Iris pigment epithelial cell (primary cell): Measurements from ENCODE around the gene PSME2.

Experiments
- DNase-seq: peaks from one replicate; pipeline ENCODE4 v3.0.0-alpha.2; 2011; ENCODE audit warnings: low read depth

Gene PSME2, protein sequence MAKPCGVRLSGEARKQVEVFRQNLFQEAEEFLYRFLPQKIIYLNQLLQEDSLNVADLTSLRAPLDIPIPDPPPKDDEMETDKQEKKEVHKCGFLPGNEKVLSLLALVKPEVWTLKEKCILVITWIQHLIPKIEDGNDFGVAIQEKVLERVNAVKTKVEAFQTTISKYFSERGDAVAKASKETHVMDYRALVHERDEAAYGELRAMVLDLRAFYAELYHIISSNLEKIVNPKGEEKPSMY

DNA sequence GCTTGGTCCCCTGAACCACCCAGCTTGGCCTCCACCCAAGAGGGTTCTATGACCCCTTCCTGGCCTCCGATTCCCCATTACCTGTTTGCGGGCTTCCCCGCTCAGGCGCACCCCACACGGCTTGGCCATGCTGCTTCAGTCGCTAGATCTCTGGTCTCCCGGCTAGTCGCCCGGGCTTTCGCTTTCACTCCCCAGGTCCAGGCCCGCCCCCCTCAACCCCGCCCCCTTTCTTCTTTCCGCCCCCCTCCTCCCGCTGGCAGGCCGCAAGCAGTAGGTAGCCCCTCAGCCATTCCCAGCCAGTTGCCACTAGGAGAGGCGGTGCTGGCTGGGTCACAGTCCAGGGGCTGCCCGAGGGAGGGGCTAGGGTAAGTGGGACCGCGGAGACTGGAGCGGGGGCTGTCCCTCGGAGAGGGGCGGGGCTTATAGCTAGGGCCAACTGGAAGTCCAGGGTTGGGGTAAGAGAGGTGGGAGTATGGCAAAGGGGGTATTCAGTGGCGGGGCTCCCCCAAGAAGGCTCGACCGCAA, at the start of gene PSME2:
TSS of gene PSME2 (minus strand) at position 158 of the 525 bp plus-strand sequence. CDS start at position 129, 29 bp downstream.
- DNase-seq: peak; percentile 97

DNA sequence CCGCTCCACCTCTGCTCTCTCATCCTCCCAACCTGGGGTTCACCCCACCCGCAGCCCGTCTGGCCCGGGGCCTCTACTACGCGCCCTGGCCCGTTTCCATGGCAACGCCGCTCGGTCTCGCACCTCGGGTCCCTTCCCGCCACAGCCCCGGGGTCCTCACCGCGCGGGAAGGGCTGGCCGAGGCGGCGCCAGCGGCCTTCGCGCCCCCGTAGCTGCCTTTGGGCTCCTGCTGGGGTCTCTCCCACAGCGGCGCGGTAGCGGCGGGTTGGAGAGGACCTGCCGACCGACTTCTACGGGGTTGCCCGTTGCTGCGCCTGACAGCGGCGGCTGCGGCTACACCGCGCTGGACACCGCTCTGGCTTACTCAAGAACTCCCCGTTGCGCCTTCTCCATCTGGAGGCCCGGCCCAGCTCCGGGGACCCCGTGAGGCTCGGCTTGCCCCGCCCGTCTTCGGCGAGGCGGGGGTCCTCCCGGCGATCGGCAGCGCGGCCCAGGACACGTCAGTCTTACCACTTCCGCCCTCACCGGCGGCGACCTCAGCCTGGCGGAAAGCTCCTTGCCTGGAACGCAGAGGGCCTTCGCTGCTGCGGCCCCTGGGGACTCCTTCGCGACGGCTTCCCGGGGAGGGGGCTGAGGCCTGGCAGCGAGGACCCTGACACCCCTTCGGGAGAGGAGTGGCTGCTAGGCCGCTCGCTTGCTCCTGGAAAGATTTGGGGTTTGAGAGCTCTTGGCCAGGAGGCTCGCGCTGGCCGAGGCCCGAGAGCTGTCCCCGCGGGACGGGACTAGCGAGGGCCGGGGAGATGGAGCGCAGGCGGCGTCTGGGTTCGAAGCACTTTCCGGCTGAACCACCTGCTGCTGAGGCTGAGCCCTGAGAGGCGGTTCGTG, 49.0 kb upstream of the PSME2 start, which contains the start of gene TM9SF1:
TSS of gene TM9SF1 (minus strand) at position 256 of the 885 bp plus-strand sequence. CDS start 422 bp downstream, outside the sequence.
- DNase-seq: peak; percentile 90

DNA sequence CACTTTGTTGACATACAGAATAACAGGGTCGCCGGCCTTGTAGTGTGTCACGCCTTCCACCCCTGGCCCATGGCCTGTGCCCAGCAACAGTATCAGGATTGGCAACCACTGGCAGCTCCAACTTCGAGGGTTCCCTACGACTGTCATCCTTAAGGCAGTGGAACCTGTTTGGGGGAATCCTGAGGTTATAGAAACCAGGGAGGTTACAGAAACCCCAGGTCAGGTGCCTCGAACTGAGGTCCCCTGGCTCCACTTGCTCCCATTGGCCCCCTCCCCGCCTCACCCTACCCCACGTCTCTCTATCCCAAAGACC, 48.4 kb upstream of the PSME2 start:
- DNase-seq: no peak

DNA sequence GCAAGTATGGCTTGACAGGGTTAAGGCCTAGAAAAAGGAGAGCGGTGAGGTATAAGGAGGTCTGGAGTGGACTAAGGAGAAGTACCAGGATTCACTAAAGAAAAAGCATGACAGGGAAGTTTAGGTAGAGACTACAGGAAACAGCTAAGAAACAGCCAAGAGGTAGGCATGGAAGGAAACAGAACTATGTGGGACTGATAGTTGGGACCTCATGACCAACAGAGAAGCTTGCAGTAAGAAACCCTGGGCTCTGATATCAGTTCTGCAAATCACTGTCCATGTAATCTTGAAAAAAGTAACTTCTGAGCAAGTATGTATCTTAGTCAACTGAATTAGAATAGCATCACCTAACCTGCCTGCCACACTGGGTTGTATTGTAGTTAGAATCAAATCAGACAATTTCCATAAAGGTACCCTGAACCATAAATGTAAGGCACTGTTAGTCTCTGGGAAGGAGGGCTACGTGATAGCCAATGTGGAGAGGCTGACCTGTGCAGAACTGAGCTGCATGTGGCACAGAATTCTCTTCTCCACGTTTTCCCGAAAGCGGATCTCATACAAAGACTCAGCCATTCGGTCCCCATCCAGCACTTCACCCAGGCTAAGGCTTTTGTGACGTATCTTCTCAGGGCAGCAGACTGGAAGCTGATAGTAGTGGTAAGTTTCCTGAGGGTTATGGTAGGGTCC, 47.9 kb upstream of the PSME2 start:
- no peak for DNase-seq

DNA sequence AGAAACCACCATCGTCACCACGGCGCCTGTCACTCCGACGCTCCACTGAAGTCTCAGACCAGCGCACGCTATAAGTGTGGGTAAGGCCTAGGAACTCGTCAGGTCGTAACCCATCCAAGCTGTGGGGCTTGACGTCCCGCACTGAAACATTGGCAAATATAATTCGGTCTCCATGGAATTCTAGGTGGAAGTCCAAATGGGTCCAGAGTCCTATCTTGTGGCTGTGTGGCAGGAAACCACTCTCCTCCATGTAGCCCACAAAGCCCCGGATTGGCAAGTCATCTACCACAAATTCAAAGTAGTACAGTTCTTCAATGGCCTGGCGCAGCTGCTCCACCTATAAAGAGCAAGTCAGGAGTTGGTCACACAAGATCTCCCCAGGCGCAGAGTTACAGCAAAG, 46.5 kb upstream of the PSME2 start:
- no peak for DNase-seq

DNA sequence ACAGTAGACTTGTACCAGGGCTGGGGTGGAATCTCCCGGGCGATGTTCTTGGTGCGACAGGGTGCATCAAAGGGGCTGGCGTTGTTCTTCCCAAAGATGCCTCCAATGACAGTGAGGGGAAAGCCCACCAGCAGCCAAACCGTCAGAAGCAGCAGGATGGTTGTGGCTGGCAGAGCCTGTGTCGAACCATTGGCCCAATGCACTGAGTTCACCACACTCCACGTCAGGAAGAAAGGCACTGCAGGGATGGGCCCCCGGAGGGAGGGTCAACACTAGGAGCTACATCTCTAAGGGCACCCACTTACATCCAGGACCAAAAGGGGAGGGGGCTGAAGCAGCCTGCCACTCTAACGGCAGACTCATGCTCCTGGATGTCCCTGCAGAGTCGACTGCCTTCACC, 44.0 kb upstream of the PSME2 start:
- DNase-seq: no peak

DNA sequence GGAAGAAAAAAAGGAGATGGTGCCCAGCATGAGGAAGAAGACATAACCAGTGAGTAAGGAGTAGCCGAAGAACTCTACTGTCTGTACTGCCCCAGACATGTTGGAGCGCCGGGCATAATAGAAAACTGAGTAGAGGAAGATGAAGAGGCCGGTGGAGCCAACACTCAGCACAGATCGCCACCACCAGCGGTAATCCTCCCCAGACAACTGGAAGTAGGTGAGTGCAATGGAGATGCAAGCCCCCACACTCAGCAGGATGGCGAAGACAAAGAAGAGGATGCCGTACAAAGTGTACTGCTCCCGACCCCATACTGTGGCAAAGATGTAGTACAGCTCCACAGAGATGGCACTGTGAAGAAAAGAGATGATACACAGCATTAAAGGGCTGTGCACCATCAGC, 43.0 kb upstream of the PSME2 start:
- no peak for DNase-seq

DNA sequence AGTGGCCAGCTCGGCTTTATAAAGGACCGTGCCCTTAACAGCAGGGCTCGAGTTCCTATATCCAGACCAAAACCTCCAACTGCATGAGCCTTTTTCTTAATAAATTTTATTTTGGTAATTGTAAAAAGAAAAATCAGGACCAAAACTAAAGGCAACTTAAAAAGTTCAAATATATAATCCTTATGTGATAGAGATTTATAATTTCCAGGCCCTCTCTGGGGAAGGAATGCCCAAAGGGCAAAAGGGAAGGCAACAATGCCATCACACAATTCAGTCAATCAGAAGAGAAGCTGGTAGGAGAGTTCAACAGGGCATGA, 42.6 kb upstream of the PSME2 start:
- DNase-seq: no peak

DNA sequence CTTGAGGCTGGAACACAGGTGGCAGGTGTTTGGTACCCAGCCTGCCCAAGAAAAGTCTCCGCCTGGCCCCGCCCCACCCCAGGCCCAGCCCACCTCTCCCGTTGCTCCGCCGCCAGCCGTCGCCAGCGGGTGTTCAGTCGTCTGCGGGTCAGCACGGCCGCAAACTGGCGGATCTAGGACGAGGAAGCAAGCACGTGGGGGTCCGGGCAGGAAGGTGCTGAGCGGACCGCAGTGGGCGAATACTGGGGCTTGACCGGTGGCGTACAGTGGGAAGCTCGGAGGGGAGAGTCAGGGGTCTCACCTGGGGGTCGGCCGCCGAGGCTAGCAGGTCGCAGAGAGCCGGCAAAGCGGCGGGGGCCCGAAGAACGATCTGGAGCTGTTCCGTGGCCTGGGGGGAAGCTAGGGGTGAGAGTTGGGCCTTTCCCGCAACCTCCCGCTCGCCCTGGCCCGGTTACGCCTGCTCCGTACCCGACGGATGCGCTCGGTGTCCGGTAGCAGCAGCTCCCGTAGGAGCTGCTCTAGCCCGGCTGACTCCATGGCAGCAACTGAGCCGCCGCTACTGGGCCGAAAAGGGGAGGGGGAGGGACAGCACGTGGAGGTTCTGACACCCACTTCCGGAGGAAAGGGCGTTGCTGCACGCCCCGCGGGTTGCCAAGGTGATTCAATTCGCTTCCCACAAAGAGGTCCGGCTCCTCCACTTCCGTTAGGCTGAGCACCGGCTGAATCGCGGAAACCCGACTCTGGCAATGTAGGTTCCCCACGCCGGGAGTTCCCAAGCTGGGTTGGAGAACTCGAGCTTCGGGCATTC, 42.0 kb upstream of the PSME2 start, which contains the start of gene IPO4:
TSS of gene IPO4 (minus strand) at position 566 of the 808 bp plus-strand sequence. CDS start at position 537, 29 bp downstream.
- peak; percentile 99 for DNase-seq

DNA sequence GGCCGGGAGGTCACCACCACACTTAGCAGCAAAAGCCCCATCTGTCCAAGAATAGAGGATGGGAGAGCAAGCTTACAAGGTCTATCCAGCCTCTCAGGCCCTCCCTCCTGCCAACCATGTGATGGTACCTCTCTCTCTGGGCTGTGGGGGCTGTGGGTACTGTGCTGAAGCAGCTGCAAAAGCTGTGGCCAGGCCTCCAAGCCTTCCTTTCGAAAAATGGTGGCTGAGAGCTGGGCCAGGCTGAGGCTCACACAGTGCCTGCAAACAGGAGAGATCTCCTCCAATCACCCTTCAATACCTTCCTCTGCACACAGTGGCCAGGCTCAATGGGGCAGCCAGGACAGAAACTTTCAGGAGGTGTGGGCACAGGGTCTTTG, 41.1 kb upstream of the PSME2 start:
- DNase-seq: no peak

DNA sequence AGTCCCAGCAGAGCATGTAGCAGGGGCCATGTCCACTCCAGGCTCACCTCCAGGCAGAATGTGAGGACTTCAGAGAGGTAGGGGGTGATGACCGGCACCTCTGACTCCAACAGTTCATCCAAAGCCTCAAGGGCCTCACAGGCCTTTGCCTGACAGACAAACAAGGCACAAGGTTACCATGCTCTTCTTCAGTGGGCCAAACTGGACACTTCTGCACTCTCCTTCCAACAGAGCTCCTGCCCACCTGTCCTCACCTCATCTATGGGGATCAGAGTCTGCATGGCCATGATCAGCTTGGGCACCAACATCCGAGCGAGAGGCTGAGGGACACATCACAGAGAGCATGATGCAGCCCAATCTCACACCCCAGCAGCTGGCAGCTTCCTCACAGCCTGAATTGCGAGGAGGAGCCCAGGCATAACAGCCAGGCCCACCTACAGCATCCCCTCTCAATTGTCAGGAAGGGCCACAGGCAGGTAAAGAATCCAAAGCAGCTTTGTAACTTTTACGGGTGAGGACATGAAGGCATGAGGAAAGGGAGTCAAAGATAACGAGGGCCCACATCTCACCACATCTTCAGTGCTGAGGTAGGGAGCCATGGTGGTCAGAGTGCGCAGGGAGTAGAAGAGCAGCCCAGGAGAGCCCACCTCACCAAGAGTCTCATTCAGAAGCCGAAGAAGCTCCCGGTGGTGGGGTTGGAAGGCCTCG, 40.6 kb upstream of the PSME2 start:
- no peak for DNase-seq

DNA sequence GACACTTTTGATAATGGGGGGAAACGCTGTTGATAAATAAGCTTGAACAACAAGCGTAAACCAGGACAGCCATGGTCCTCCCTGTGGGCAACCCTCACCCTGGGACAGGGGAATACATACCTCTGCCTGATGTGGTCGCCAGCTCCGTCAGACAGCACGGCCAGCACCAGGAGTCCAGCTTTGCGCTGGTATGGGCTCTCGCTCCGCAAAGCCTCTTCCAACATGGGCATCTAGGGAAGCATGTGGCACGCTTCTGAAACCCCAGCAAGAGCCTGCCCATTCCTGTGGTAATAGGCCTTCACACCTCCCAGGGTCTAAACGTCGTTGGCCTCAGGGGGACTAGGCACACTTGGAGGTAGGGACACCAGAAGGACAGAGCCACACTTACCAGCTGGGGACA, 39.3 kb upstream of the PSME2 start:
- no peak for DNase-seq

DNA sequence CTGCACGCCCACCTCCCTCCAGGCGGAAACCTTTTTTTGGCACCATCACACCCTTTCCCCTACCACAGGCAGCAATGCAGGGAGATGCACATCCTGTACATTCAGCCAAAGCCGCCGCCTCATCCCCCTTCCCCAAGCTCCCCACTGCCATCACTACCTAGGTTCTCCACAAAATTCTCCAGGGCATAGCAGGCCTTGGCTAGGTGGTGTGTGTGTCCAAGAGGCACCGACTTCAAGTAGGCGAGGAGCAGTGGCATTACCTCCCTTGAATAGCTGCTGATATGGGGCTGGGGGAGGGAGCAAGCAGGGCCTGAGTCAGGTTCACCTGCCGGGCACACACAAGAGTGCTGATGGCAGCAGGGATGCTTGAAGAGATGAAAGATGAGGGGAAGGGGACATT, 38.6 kb upstream of the PSME2 start:
- DNase-seq: no peak

DNA sequence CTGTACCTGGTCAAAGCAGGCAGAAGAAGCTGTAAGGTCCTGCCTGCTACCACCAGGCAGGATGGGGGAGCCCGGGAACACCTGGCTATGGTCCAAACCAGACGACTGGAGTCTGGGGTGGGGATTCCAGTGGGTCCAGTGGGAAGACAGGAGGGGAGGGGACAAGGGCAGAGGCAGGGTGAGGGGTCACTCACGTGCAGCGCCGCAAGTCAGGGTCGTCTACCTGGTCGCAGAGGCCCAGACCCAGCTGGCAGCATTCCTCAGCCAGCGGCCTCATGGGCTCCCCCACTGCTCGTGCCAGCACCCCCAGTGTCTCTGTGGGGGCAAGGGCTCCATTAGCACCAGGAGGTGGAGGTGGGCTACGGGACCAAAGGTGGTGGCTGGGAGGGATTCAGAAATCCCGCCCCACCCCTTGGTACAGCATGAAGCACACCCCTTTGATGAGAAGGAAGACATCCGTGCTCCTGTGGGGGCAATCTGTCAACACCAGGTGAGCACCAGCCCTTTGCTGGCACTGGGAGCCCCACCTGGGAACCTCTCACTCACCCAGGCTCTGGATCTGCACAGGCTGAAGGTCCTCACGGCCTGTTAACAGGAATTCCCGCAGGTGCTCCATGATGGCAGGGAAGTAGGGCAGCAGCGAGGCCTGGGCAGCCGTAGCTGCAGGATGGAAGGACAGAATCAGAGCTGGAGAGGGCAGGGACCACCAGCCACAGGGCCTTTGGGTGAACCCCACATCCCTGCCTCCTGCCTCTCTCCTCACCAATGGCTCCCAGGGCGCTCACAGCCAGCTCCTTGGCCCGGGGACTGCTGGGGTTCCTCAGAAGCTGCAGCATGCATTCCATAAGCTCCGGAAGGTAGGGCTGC, 37.9 kb upstream of the PSME2 start:
- no peak for DNase-seq

DNA sequence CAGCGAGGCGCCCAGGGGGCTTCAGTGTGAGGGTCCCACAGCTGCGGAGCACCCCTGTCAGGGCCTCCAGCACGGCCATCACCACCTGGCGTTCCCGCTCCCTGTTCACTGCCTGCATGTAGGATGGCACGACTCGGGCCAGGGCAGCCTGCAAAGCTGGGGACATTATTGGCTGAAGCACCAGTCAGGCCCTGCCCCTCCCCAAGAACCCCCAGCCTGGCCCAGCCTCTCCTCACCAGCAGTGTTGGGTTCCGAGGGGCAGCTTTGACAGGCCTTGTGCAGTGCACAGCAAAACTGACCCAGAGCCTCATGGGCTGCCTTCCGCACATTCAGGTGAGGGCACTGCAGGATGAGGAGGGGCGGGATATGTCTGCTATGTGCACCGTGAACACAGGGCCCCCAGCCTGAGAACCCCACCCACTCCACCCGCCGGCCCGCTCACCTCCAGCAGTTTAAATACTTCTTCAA, 36.6 kb upstream of the PSME2 start:
- no peak for DNase-seq

DNA sequence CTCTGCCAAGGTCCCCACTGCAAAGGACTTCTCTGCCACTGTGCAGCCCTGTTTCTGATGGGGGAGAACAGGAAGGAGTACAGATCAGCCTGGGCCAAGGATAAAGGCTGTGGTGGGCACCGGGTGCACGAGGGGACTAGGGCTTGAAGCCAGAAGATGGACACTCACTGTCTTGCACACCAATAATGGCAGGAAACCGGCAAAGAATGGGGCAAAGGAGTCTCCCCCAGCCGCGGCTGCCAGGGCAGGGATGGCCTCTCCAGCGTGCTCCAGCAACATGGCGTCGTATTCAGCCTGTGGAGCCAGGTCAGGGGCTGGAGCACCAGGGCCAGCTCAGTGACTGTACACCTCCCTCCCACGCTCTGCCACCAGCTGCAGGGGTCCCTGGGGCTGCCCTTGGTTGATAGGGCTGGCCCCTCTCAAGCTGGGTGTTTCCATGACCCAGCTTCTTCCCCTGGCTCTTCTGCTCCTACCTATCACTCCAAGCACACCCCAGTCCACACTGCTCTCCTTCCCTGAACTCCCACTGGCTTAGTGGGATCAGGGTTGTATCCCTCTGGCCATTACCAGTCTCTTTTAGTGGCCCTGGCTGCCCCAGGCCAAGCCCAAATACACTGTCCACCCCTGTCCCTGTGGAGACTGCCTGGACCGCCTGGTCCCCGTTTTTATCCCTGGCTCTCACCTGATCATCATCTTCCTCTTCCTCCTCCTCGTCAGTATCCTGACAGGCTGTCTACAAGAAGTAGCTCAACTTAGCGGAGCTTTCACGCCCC, 35.9 kb upstream of the PSME2 start:
- no peak for DNase-seq

DNA sequence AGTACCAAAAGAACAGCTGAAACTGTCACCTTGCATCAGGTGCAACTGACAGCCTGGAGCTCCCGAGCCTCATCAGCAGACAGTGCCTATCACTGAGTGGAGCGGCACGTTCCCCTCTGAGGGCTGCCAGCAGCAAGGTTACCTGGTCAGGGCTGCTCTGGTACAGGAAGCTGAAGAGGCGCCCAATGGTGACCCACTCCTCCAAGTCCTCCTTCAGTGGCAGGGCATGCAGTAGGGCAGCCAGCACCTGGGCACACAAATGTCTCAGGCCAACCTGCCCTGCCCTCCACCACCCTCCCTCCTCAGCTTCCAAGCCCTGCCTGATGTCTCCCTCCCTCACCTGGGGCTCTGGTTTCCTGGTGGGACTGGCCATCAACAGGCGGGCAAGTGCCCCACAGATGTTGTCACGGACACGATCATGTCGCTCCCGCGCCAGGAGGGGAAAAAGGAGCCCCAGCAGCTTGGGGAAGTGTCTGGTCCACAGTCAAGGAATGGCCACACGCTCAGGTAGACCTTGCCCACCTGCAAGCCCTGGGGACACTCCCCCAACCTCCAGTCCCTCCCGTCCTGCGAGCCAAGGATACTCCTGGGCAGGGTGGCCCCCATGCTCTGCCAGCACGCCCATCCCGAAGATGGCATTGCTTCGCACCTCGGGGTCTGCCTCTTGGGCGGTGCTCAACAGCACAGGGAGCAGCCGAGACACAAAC, 35.1 kb upstream of the PSME2 start:
- no peak for DNase-seq

DNA sequence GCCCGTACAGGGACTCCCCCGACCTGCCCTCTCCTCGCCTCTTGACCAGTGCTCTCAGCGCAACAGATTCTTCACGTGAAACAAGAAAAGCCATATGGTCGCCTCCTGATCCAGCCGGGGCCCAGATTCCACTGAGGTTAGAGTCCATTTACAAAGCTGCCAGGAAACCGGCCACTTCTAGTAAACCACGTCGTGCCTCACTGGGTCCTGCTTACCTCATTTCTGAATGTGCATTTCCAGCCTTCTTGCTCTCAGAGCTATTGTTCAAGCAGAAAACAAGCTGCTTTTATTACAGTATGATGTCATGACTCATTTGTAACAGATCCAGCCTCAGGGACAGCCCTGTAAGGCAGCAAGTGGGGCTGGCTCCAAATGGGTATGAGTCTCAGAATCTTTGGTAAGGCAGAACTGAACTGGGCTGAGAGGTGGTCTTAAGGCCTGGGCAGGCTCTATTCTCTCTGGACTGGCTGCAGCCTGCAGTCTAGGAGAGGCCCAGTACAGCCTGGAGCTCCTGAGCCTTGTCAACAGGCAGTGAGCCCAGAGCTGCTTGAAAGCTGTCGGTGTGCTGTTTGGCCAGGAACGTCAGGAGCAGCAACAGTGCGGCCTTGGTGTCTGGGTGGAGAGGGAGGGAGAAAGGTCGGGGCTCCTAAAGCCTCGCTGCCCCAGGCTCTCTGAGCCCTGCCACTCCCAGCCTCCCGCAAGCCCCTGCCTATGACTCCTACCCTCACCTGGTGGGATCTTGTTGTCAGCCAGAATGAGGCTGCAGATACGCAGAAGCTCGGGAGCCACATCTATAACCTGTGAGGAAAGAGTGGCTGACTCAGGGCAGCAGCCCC, 33.8 kb upstream of the PSME2 start:
- peak; percentile 84 for DNase-seq
